Mucosa of stomach (tissue), 1 donor: ENCODE results near the gene CFAP61.
"Not testable (repeated sequence)": the region's sequence is repeated elsewhere in the genome, so short reads cannot be mapped to it uniquely, and the experiment has no call there.

Source experiments
- H3K27me3 ChIP-seq: one replicate; pipeline ENCODE4 v1.7.0; 2013; ENCODE audit warnings: mild to moderate bottlenecking, low read length; ENCODE audit not compliant: control insufficient read depth, insufficient read depth
- H3K36me3 ChIP-seq: one replicate; pipeline ENCODE4 v1.7.0; 2013; ENCODE audit warnings: low read length; ENCODE audit not compliant: control insufficient read depth, insufficient read depth
- H3K4me1 ChIP-seq: one replicate; pipeline ENCODE4 v1.7.0; 2013; ENCODE audit warnings: mild to moderate bottlenecking, low read length; ENCODE audit not compliant: control insufficient read depth, insufficient read depth
- H3K4me3 ChIP-seq: one replicate; pipeline ENCODE4 v1.7.0; 2013; ENCODE audit warnings: low read length
- H3K9ac ChIP-seq: one replicate; pipeline ENCODE4 v1.7.0; 2013; ENCODE audit warnings: mild to moderate bottlenecking, low read length, moderate library complexity
- H3K9me3 ChIP-seq: one replicate; pipeline ENCODE4 v1.7.0; 2013; ENCODE audit warnings: mild to moderate bottlenecking, low read length, moderate library complexity; ENCODE audit not compliant: control insufficient read depth
- donor health status: Pancreatic carcinoma.

The CFAP61 gene, protein sequence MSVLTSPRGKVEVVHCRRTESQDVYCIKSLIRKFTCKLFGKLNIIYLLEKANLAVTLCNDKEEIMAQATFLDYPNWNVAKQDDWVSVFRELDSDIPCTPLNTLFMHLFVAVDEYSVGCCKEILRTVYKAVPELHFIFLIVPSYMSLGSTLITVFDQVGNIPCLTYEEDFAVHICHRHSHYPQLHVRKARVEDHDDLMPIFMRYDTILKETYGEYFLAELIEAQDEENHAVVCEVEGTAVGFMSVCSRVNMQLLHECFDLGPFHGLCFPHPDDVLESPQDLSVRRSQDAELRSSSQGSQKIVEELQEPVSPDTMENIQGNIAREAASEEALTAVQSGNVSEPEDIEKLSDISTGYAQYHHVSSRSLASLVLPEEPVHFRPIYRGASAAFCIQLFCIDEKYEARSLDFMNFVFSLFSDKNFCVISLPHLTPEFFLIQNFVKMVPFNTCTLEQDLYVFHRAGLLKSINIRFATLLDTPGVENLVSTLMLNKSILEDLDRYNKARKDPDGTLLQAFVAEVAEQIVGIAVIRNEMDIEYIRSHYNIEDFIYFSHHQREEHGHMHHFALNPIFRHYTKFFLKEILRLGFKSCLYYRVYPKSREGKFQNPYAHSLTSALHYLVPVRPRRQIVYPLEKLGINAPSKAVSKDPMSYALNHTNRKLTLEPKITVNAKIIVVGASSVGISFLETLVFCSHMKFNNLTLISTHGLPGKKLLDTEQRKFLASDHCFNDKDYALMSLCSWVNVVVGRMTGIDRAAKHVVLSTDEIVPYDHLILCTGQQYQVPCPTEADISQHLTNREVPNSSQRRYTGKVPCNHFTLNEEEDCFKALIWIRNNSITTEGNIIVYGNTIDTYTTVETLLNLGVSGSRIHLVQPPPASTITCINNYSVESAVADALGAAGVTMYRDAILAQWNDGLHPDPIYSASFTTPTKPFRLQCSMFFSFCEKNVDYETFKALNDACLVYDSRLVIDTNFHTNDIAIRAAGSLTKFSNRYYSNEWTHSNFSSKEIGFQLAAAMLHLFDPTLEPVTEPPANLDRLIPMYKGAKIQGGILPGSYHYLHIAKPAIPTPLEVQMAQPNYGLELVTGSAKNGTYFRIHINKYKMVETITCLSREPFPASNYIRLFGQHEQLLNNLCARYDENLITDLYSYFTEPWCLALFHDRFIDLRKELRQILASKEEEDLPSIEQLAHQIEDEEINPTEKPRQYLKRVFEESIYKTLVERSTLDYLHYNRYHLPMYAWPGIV

DNA sequence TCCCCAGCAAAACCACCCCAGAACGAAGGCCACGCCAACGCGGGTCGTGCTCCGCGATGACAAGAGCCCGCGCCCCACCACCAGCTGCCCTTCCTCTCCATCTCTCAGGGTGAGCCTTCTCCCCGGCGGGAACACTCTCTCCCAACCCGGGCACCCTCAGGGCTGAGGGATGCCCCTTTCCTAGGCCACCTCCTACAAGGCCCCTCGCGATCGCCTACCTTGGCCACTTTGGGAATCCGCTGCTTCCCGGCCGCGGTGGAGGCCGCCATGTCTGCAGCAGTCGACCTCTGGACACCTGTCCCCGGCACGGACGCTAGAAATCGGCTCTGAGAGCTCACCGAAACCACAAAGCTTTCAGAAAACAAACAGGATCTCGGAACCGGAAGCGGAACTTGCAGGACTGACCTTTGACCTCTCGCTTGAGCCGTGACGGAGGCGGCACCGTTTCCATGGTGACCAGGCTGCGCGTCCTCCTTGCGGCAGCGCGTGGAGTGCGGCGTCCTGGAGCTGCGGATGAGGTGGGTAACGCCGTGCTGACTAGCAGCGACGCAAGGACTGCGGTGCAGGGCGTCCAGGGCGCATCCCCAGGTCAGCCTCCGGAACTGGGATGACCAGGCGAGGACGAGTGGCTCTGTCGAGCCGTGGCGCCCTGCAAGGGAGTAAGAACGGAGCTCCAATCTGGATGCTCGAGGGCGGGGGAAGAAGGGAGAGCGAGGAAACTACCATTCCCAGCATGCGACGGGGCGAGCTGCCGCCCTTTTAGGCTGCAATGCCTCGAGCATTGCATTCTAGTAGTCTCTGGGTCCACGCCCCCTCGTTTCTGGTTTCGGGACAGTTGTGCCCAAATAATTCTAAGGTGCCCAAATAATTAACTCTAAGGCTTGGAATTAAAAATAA is at the start of gene CFAP61, which contains the start of gene CRNKL1:
Gene CFAP61, plus strand, starts transcription at position 459 of the 897 bp plus-strand sequence. CDS start 4,122 bp downstream, outside the sequence.
Gene CRNKL1, minus strand, starts transcription at position 393 of the 897 bp plus-strand sequence. Its CDS starts 124 bp downstream, at position 269.
- Histone ChIP-seq H3K4me3 (peak within 1 kb of the TSS; percentile 88), H3K27me3 (no peaks in the 10 kb centered on the region), H3K36me3 (no peaks in the 10 kb centered on the region), H3K9me3 (no peaks in the 10 kb centered on the region), H3K9ac (peak within 1 kb of the TSS; percentile 88), H3K4me1 (no peaks in the 10 kb centered on the region)

DNA sequence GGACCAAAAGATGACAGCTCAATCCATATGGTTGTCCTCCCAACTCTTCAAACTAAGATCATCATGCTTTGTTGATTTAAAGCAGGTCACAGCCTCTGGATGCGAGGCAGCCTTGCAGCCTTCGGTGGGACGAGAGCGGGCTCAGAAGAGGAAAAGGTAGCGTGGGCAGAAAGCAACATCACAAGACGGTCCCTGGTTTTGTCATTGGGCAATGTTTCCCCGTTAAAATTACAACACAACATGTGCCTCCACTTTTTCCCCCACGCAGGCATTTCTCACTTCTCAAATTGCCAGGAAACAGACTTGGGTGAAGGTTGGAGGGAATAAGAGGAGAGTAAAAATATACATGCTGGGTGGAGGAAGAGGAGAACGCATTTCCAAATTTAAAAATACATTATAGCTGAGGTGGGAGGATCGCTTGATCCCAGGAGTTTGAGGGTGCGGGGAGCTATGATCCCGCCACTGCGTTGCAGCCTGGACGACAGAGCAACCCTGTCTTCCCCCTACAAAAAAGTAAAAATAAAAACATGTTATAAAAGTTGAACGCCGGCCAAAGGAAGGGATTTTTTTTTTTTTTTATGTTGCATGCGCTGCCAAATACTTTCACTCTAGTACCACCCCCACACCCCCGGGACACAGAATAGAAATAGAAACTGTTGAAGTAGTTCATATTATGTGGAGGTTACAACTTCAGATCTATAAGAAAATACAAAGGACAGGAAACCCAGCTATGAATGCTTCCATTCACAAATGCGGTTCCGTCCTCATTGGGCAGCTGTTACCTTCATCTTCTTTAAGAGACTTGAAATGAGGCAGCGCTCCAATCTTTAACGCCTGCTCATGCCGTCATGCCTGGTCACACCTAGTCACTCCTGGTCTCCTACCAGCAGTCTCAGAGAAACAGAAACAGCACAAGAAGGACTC is 49.0 kb upstream of the CFAP61 start:
- no peak overlapping the region for H3K9ac ChIP-seq
- H3K9me3 ChIP-seq = no peaks in the 10 kb centered on the region
- H3K36me3 ChIP-seq = peaks cover 14% of the 10 kb centered on the region
- no peaks in the 10 kb centered on the region for H3K27me3 ChIP-seq
- no peak overlapping the region for H3K4me3 ChIP-seq
- no peaks in the 10 kb centered on the region for H3K4me1 ChIP-seq

DNA sequence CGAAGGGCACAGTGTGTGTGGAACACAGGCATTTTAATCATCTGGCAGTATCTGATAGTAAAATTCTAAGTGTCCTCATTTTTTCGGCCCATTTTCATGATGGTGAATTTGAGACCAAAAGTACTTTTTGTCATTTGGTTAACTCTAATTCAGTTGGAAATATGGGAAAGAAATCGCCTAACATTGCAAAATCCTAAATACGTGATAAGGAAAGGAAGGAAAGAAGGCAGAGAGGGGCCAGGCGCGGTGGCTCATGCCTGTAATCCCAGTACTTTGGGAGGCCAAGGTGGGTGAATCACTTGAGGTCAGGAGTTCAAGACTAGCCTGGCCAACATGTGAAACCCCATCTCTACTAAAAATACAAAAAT is 48.4 kb upstream of the CFAP61 start:
- not testable (repeated sequence) for H3K4me3 ChIP-seq, H3K4me1 ChIP-seq, H3K9ac ChIP-seq

DNA sequence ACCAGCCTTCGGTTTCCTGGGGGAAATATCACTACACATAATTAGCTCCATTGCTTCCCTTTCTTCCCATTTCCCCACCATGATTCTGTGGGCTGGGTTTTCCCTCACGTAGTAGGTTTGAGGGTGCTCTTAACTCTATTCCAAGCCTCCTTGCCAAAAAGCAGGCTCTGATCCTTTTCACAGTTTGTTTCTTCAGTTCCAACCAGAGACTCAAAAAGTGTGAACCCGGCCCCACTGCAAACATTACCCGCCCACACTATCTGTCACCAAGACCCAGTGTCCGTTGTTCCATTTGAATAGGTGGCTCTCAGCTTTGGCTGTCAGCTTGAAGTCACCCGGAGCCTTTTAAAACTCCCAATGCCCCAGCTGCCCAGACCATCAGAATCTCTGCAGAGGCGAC is 47.0 kb upstream of the CFAP61 start:
- no peak overlapping the region for H3K4me3 ChIP-seq
- H3K36me3 ChIP-seq = peaks cover 7% of the 10 kb centered on the region
- H3K27me3 ChIP-seq = no peaks in the 10 kb centered on the region
- no peaks in the 10 kb centered on the region for H3K9me3 ChIP-seq
- no peak overlapping the region for H3K9ac ChIP-seq
- H3K4me1 ChIP-seq = peaks cover 5% of the 10 kb centered on the region

More for the DNA sequence above, 48.4 kb upstream of the CFAP61 start:
- H3K9me3 ChIP-seq, H3K27me3 ChIP-seq, H3K36me3 ChIP-seq: not testable (repeated sequence)

DNA sequence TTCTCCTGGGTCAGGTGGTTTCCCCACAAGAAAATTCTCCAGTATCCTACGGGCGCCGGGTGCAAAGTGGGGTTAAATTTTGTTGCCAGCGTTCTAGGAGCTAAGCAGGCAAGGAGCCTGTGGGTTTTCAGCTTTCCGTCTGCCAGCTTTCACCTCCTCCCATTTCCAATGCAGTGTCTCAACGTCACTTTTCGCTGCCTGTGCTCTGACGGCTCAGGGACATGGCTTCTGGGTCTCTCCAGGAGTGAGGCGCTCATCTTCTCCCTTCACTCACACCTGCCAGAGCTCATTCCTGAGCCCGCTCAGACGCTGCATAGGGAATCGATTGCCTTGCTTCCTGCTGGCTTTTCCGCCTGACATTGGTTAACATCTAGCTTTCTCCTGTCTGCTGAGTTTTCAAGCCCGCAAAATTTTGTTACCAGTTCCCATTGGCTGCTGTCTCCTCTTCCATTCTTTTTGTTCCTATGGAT is 42.5 kb upstream of the CFAP61 start:
- Histone ChIP-seq H3K4me3 (no peak overlapping the region), H3K9ac (no peak overlapping the region), H3K27me3 (no peaks in the 10 kb centered on the region), H3K9me3 (no peaks in the 10 kb centered on the region), H3K36me3 (no peaks in the 10 kb centered on the region), H3K4me1 (peaks cover 14% of the 10 kb centered on the region)

DNA sequence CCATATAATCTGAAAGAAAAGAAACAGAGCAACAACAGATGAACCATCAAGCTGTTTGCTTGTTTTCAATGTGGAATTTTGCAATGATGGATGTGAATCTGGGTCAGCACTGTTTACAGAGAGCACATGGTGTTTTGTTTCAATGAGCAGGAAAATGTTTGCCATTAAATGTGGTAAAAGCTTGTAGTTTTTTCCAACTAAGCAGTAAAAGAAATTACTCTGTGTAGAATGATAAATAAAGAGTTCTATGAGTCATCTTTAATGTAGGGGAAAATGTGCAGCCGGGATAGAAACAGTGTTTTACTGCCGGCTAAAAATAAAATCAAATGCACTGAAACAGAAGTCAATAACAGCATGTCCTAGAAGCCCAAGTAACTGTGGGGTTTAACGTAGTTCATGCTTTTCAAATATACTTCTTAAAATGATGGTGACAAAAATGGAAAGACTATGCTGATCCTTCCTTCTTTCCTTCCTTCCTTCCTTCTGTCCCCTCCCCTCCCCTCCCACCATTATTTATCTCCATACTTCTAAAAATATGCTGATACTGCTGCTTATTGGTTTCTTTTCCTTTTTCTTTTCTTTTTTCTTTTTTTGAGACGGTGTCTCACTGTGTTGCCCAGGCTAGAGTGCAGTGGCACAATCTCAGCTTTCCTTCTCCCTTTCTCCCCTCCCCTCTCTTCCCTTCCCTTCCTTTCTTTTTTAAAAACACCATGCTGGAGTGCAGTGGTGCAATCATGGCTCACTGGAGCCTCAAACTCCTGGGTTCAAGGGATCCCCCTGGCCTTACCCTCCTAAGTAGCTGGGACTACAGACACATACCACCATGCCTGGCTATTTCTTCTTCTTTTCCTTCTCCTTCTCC is 41.5 kb upstream of the CFAP61 start:
- no peak overlapping the region for H3K4me3 ChIP-seq
- no peak overlapping the region for H3K9ac ChIP-seq
- no peaks in the 10 kb centered on the region for H3K36me3 ChIP-seq
- H3K27me3 ChIP-seq = no peaks in the 10 kb centered on the region
- H3K4me1 ChIP-seq = peaks cover 22% of the 10 kb centered on the region
- no peaks in the 10 kb centered on the region for H3K9me3 ChIP-seq

DNA sequence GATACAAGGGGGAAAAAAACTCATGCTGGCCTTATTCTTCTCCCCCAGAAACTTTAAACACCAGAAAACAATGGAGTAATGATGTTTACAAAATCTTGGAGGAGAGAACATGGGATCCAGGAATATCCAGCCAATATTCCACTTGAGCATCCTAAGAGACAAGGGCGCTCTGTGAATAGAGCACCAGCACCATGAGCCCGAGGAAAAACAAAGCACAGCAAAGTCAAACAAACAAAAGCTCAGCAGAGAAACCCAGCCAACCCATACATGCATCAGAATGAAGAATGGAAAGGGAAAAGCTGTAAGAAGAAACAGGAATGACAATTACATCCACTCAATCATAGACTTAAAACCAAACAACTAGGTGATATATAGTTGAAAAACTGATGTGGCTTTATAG is 39.8 kb upstream of the CFAP61 start:
- Histone ChIP-seq H3K4me3 (no peak overlapping the region), H3K9ac (no peak overlapping the region), H3K9me3 (no peaks in the 10 kb centered on the region), H3K4me1 (peaks cover 23% of the 10 kb centered on the region), H3K27me3 (no peaks in the 10 kb centered on the region), H3K36me3 (no peaks in the 10 kb centered on the region)

DNA sequence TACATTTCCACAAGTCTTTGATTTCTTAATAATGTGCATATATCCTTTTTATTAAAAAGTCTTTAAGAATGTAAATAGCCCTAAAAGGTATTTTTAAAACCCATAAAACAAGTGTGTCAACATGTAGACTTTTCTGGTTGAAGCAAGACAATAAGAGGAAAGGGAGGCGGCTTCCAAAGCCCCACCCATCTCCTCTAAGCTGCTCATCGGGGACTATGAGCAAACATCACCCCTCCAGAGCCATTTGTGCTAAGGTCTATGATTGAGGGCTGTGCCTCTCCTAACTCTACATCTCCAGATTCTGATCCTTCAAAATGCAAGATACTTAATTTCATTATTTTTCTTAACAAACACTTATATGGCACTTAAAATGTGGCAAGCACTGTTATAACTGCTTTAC is 37.7 kb upstream of the CFAP61 start:
- Histone ChIP-seq H3K9ac (no peak overlapping the region), H3K9me3 (no peaks in the 10 kb centered on the region), H3K27me3 (no peaks in the 10 kb centered on the region), H3K36me3 (no peaks in the 10 kb centered on the region), H3K4me1 (peaks cover 41% of the 10 kb centered on the region), H3K4me3 (no peak overlapping the region)

DNA sequence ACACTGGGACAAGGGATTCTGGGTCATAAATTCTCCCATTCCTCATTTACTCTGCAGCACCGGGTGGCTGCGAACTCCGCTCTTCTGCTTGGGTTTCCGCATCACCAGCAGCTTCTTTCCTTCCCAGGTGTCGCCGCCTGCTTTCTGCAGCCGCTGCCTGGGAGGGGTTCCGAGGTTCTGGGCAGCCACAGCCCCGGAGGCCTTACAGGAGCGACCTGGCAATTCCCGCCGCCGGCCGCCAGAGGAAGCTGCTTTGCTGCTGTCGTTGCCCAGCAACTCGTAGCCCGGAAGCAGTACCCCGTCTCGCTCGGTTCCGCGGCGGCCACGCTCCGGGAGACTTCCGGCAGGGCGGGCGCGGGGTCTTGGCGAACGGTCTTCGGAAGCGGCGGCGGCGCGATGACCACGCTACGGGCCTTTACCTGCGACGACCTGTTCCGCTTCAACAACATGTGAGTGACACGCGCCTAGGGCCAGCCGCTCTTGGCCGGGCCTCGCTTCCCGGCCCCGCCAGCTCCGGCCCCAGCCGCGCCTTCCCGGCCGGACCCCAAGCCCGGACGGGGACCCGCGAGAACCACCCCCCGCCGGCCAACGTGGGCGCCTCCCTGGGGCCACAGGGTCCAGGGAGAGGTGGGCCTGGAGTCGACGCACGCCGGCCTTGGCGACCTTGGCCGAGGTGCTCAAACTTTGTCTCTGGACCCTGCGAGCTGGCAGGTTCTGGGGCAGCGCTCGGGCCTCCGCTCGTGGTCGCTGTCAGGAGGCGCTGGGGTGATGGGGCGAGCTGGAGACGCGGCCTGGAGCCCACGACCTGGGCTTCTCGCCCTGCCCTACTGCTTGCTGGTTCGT is 35.1 kb upstream of the CFAP61 start, which contains the start of gene NAA20:
Gene NAA20, plus strand, starts transcription at position 362 of the 843 bp plus-strand sequence. Its CDS starts 35 bp downstream, at position 397.
- H3K4me1 ChIP-seq = peaks cover 33% of the 10 kb centered on the region
- no peaks in the 10 kb centered on the region for H3K27me3 ChIP-seq
- peak within 1 kb of the TSS; percentile 75 for H3K4me3 ChIP-seq
- H3K9me3 ChIP-seq = no peaks in the 10 kb centered on the region
- H3K36me3 ChIP-seq = no peaks in the 10 kb centered on the region
- H3K9ac ChIP-seq = peak within 1 kb of the TSS; percentile 83
